Endodermal cell (in vitro differentiated cells): ENCODE measurements around the gene NR1I2. TPM values are rescaled to one million over a fixed set of nuclear protein-coding genes. Genes with fewer than 3 reads are reported as not detected.

ENCODE experiments used
- DNase-seq: peaks from one replicate; pipeline ENCODE4 v3.0.0-alpha.2; 2017
- H3K27ac ChIP-seq: 2 replicates; pipeline ENCODE4 v1.5.1; 2013; ENCODE audit warnings: mild to moderate bottlenecking, low read depth, low read length, moderate library complexity
- H3K27me3 ChIP-seq: 2 replicates; pipeline ENCODE4 v1.6.1; 2013; ENCODE audit warnings: mild to moderate bottlenecking, low read length, moderate library complexity; ENCODE audit not compliant: insufficient read depth, control insufficient read depth, poor library complexity, severe bottlenecking
- H3K36me3 ChIP-seq: 2 replicates; pipeline ENCODE4 v1.7.0; 2013; ENCODE audit warnings: mild to moderate bottlenecking, low read length, moderate library complexity; ENCODE audit not compliant: control insufficient read depth, insufficient read depth
- H3K4me1 ChIP-seq: one replicate; pipeline ENCODE4 v1.7.0; 2013; ENCODE audit warnings: low read length; ENCODE audit not compliant: control insufficient read depth, insufficient read depth
- H3K4me3 ChIP-seq: 2 replicates; pipeline ENCODE4 v1.5.1; 2013; ENCODE audit warnings: mild to moderate bottlenecking, low read length, moderate library complexity
- H3K9ac ChIP-seq: 2 replicates; pipeline ENCODE4 v1.6.1; 2013; ENCODE audit warnings: mild to moderate bottlenecking, low read length, moderate library complexity; ENCODE audit not compliant: poor library complexity, severe bottlenecking; ENCODE audit errors: extremely low read depth
- H3K9me3 ChIP-seq: 2 replicates; pipeline ENCODE4 v1.6.1; 2013; ENCODE audit warnings: mild to moderate bottlenecking, low read length, moderate library complexity; ENCODE audit not compliant: control insufficient read depth
- H3K27ac Mint-ChIP-seq: 2 replicates; pipeline ENCODE4 v1.8.0; 2020; ENCODE audit warnings: mixed read lengths
- H3K27me3 Mint-ChIP-seq: 2 replicates; pipeline ENCODE4 v1.8.0; 2021; ENCODE audit warnings: mild to moderate bottlenecking, mixed read lengths; ENCODE audit not compliant: insufficient read depth
- H3K36me3 Mint-ChIP-seq: 2 replicates; pipeline ENCODE4 v1.8.0; 2020; ENCODE audit warnings: low read depth, mixed read lengths
- H3K4me1 Mint-ChIP-seq: 2 replicates; pipeline ENCODE4 v1.8.0; 2020; ENCODE audit warnings: mixed read lengths
- H3K4me3 Mint-ChIP-seq: 2 replicates; pipeline ENCODE4 v1.8.0; 2020; ENCODE audit warnings: mild to moderate bottlenecking, moderate library complexity, mixed read lengths
- H3K9me3 Mint-ChIP-seq: 2 replicates; pipeline ENCODE4 v1.8.0; 2020; ENCODE audit warnings: mild to moderate bottlenecking, mixed read lengths
- CTCF ChIP-seq: fragments of 200-600 bp; sonication (generic); conservative IDR thresholded peaks from 2 replicates; pipeline ENCODE4 v1.5.0; 2021; ENCODE audit warnings: antibody characterized with exemption, mild to moderate bottlenecking
- WGBS, 2 experiments: methylation state at CpG; one replicate each; pipeline versions ENCODE4 v1.1.5 to v1.1.7; 2013; ENCODE audit warnings: missing lambda C conversion rate in 2 of 2, mixed read lengths in 1 of 2; ENCODE audit not compliant: insufficient coverage in 1 of 2, insufficient read length in 1 of 2; 5-methylcytosine and 5-hydroxymethylcytosine counted together
- total RNA-seq, 2 donors: library from RNA; stranded (reverse); fragmentation: NEBNext Ultra II Directional in 1 of 2; extraction: Animal tissue kit (Norgen Biotek cat#: 25700) in 1 of 2; gene quantifications; 2 replicates in 1 of 2; 3 replicates in 1 of 2; pipeline ENCODE4 v1.2.1, GENCODE V29; 2021

The NR1I2 gene
- total RNA-seq, 2 donors from 2014 or later, result 0.20 to 0.29 TPM

GRCh38 chr3:119795849-119796248 lies 13.9 kb downstream of the NR1I2 start:
- Histone ChIP-seq H3K9ac (no peak overlapping the region), H3K27me3 (no peaks in the 10 kb centered on the region), H3K9me3 (no peaks in the 10 kb centered on the region), H3K27ac (no peak overlapping the region), H3K36me3 (no peaks in the 10 kb centered on the region), H3K4me3 (peak overlapping the region; percentile 21), H3K4me1 (no peaks in the 10 kb centered on the region)
- Mint-ChIP-seq H3K27me3 (no peaks in the 10 kb centered on the region), H3K4me3 (peak overlapping the region; percentile 1), H3K4me1 (peaks cover 19% of the 10 kb centered on the region), H3K27ac (peak overlapping the region; percentile 90), H3K36me3 (no peaks in the 10 kb centered on the region), H3K9me3 (peaks cover 2% of the 10 kb centered on the region)
- DNase-seq, result no peak
- 41 to 83% methylated on average over 2 to 3 of the region's 3 CpGs for WGBS, 2 experiments
- TF ChIP-seq CTCF, result no peak

GRCh38 chr3:119796368-119796767 lies 14.5 kb downstream of the NR1I2 start:
- Histone ChIP-seq H3K9me3 (no peaks in the 10 kb centered on the region), H3K27ac (no peak overlapping the region), H3K27me3 (no peaks in the 10 kb centered on the region), H3K36me3 (no peaks in the 10 kb centered on the region), H3K4me3 (no peak overlapping the region), H3K4me1 (no peaks in the 10 kb centered on the region), H3K9ac (no peak overlapping the region)
- no peaks in the 10 kb centered on the region for H3K36me3 Mint-ChIP-seq
- no peak overlapping the region for H3K27ac Mint-ChIP-seq
- H3K4me3 Mint-ChIP-seq, result peak overlapping the region; percentile 1
- H3K9me3 Mint-ChIP-seq, result peaks cover 2% of the 10 kb centered on the region
- 98 to 100% methylated on average over 2 of the region's 2 CpGs for WGBS, 2 experiments
- no peaks in the 10 kb centered on the region for H3K27me3 Mint-ChIP-seq
- DNase-seq, result no peak
- H3K4me1 Mint-ChIP-seq, result peaks cover 19% of the 10 kb centered on the region
- no peak for TF ChIP-seq CTCF

GRCh38 chr3:119796785-119797184 lies 14.9 kb downstream of the NR1I2 start:
- peaks cover 2% of the 10 kb centered on the region for H3K9me3 Mint-ChIP-seq
- Histone ChIP-seq H3K27me3 (no peaks in the 10 kb centered on the region), H3K9me3 (no peaks in the 10 kb centered on the region), H3K27ac (no peak overlapping the region), H3K4me3 (no peak overlapping the region), H3K9ac (no peak overlapping the region), H3K36me3 (no peaks in the 10 kb centered on the region), H3K4me1 (no peaks in the 10 kb centered on the region)
- WGBS, 2 experiments, result 92% methylated on average over 2 of the region's 2 CpGs; no CpG with 5 or more reads in 1 of the 2 experiments
- no peaks in the 10 kb centered on the region for H3K27me3 Mint-ChIP-seq
- no peak for TF ChIP-seq CTCF
- no peaks in the 10 kb centered on the region for H3K36me3 Mint-ChIP-seq
- no peak for DNase-seq
- H3K4me3 Mint-ChIP-seq, result no peak overlapping the region
- H3K4me1 Mint-ChIP-seq, result peaks cover 19% of the 10 kb centered on the region
- no peak overlapping the region for H3K27ac Mint-ChIP-seq
